ENCODE results near the gene RAPGEF3.
A peak's percentile ranks its signal among the peaks of the same experiment; 100 is the strongest.

RAPGEF3 gene

DNA sequence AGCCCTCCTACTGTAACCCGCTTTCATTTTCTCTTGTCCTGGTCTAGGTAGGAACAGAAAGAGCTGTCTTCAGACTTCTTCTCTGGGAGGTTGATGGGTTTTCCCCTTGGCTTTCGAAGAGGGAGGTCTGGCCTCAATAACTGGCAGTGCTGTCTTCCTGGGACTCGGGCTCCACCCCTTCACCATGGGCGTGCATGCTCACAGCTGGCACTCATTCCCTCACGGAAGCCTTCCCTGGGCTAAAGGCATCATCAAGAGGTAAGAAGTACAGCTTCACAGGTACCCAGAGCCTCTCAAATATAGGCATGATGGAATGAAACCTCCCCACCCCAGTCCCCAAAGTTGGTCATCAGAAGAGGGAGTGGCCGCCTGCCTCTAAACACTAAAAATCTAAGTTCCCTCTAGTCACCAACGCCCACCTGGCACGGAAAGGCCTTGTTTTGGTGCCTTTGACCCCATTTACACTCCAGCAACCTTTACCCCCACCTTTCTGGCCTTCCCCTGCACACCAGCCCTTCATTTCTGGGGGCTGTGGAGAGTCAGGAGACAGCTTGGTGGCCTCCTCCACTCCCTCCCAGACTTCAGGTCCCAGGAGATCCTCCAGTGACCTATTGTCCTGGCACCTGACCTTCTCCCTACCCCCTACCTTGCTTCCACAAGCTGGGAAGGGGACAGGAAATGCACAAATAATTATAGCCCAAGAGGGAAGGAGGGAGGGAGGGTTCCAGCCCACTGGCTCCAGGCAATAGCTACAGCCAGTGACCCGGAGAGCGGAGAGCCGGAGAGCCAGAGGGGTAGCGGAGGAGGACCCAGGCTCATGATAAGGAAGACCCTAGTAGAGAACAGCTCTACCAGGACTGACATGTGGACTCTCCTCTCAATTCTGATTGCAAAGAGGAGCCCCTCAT is 2.8 kb downstream of the RAPGEF3 start:
- peak; percentile 24 for DNase-seq

DNA sequence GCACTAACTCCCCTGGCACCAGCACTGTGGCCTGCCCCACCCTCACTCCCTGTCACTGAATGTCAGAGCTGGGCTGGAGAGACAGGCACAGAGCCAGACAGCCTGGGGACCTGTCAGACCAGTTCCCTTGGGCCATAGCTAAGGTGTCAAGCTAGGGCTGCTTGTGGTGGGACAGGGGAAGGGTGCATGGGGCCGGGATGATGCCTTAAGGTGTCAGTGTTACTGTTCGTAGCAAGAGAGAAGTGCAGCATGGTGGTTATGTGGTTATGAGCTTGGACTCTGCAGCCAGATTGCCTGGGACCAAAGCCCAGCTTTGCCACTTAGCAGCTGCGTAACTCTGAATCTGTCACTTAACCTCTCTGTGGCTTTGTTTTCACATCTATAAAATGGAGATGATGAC is 3.8 kb downstream of the RAPGEF3 start:
- DNase-seq = no peak

DNA sequence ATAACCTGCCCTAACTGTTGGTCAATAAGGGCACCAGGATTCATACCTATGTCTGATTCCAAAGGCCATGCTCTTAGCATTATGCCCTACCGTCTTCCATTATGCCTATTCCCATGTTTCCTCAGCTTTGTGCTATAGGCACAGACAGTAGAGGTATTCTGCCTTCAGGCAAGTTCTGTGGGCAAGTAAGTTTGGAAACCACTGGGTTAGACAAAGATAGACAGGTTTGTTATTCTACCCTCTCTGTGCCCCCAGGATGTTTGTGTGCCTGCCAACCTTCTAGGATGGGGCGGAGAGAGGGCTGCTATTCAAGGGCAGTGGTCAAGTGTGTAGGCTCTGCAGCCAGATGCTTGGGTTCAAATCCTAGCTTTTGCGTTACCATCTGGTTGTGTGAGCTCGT is 4.6 kb downstream of the RAPGEF3 start:
- no peak for DNase-seq

DNA sequence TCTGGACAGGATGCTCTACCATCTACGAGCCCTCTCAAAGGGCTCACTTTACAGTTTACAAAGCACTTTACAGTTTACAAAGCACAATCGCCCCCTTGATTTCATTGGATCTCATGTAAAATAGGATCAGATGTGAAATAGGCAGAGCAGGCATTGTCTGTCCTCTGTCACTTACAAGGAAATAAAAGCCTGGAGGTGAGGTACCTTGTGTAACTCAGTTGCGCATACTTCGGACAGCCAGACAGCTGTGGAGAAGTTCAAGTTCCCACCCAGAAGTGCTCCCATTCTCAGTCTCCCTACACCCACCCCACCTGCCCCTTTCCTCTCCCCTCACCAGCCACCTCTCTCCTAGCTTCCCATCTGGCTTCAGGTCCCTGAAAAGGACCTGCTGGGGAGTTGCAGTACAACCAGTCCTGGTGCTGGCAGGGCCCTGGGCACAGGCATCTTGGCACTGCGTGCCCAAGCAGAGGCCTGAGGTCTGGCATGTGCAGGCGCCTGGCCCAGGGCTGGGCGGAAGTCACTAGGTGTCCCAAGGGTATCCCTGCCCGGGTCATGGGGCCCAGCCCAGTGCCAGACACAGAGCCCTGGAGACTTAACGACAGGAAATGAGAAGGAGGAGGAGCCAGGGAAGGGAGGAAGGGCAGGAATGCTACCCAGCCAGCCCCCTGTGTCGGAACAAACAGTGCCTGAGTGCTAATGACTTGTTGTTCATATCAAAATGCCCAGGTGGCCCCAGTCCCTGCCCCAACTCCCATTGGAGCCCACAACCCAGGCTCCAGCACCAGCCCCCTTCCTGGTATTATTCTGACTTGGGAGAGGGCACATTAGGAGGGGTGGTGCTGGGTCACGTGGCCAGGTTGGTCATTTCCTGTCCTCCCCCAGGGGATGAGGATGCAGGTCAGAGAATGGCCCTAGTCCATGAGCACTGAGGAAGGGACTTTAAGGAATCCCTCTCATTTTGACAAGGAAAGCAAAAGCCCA is 5.4 kb downstream of the RAPGEF3 start:
- DNase-seq = no peak

DNA sequence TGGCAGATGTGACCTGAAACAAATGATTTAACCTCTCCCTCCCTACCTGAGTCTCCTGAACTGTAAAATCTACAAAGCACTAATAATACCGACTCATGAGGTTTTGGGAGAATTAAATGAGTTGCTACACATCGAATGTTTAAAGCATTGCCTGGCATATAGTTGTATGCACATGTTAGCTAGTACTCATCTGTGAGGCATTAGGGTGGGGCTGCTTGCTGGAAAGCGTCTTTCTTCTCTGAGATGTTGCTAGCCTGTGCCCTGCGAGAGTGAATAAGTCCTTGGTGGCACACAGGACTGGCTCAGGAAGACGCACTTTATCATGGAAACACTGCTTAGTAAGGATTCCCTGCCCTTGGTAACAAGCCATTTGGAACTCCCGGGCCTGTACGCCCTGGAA is 6.1 kb downstream of the RAPGEF3 start:
- no peak for DNase-seq

DNA sequence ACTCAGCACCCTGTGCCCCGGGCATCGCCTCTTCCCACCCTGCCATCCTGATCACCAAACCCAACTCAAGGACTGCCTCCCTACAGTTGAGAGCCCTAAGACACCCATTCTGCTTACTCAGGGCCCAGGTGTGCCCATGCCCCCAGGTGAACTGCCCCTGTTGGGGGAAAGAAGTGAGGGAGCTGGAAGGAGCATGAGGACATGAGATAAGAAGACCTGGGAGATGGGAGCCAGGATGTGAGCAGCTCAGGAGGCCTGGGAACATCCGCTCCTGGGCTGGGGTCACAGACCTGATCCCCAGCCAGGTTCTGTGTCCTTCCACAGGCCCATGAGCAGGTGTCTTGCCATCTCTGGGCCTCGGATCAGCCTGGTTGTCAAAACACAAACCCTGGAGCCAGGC is 6.6 kb downstream of the RAPGEF3 start:
- no peak for DNase-seq

DNA sequence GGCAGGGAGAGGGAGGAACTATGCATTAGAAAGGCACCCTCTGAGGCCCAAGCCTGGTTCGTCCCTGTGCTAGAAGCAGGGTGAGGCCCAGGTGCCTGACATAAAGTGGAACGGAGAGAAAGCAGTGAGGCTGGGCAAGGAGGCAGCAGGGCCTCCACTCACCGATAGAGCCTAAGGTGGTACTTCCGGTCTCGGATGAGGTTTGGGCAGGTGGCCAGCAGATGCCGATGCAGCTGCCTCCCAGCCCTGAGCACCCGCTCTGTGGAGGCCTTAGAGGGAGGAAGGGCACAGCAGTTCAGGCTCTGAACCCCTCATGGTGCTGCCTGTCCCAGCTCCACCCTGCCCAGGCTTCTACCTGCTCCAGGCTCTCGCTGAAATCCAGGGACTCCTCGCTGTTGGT is 7.1 kb downstream of the RAPGEF3 start:
- no peak for DNase-seq

DNA sequence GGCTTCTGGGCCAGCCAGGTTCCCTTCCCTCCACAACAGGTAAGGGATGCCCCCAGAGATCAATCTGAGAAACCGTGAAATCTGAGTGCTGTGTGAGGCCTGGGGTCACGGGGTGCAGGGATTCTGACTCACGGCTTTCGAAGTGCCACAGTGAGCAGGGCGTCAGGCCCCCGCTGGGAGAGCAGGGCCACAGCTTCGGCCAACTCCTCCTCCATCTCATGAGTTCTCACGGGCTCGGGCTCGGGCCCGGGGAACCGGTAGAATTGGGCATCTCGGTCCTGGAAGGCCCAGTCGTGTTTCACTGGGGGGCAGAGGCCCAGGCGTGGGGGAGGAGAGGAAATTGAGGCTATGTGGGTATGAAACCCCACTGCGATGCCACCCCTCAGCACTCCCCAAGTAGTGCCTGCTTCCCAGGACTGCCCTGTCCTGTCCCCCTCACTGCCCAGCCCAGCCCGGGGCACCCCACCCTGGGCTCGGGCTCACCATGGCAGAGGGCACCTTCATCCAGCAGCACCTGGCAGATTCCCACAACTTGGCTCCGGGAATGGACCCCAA is 7.7 kb downstream of the RAPGEF3 start:
- DNase-seq = no peak

DNA sequence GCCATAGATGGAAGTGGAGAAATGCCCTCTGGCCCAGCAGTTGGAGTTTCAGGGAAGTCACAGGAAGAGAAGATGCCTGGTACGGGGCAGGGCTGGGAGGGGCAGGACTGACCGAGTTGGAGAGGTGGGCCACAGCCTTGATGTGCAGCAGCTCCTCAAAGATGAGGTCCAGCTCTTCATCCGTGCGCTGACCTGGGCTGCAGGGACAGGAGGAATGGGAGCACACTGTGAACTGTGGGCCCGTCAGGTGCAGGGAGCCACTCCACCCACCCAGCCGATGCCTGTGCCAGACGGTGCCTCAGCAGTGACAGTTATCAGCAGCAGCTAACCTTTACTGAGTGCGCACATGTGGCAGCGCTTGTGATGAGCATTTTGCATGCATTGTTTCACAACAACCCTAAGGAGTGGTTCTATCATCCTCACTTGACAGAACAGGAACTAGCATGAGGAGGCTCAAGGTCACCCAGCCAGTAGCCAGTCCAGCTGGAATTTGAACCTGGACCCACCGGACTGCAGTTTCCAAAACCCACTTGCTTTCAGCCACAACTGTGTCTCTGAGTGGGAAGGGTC is 8.4 kb downstream of the RAPGEF3 start:
- DNase-seq = no peak

DNA sequence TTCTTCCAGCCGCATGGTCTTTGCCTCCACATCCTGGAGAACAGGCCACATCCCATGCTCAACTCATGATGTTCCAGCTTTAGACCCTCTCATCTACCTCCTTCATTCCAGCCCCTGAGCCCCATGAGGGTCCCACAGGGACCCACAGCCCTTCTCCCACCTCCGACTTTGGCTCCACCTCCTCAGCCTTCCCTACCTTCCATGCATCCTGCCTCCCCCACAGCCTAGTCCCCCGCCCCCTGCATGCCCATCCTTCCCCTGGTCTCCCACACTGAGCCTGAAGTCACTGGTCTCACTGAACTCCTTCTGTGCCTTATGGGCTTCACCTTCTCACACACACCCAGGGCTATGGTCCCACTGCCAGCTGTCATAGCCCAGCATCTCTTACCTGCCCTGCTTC is 9.8 kb downstream of the RAPGEF3 start:
- no peak for DNase-seq

DNA sequence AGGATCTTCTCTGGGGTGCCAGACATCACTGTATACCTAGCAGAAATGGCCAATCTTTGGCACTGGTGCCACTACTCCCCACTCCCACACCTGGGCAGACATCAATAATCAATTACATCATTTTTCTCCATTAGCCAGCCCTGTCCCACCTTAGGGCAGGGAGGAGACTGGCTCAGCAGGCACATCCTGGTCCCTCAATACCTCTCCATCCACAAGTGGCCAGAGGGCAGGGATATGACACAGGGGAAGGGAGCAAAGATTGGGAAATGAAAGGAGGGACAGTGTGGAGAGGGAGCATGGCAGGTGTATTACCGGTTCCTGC is 10.2 kb downstream of the RAPGEF3 start:
- DNase-seq = no peak

DNA sequence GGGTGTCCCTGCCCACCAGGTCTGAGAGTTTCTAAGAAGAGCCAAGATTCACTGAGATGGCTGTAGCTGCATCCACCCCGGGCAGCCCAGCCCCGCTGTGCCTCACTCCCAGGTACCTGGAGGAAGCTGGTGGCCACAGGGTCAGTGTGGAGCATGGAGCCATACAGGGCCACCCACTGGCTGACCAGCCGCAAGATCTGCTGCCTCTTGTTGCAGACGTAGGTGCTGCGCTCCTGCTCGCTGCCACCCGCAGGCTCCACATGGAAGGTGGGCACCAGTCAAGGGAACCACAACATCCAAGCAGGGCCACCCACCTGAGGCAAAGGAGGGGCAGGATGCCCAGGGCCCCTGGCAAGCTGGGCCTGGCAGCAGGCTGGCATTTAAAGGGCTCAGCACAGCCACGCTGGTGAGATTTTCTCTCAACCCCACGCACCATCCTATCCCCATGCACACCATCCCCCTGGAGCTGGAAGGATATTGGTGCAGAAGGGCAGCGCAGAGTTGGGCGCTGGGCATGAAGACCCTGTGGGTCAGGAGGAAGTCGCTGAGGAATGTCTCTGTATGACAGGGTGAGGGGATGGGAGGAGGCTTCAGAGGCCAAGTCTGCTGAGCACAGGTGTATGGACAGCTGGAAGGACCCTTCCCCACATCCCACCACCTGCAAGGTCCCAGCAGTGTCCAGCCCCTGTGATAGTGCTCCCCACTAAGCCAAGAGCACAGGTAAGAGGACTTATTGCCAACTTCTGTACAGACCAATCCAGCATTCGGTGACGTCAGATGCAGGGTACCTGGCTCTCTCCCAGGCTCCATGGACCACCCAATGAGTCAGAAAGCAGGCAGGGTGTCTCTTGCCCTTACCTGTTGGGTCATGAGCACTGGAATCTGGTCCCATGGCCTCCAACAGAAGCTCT is 10.8 kb downstream of the RAPGEF3 start:
- no peak for DNase-seq

DNA sequence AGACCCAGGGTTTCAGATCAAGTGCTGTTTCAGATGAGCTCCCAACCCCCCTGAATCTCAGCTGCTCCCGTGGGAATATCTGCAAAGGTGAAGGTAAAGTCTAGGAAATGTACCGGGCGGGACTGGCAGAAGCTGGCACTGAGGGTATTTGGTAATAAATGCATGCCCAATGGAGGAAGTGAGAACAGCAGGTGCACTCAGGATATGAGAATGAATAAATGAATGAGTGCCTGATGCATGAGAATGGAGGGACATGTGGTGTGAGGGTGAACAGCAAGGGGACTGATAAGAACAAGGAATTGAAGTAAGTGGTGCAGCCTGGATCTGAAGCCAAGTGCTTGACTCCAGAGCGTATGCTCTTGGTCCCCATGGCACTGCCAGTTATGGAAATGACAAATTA is 11.6 kb downstream of the RAPGEF3 start:
- DNase-seq = no peak

DNA sequence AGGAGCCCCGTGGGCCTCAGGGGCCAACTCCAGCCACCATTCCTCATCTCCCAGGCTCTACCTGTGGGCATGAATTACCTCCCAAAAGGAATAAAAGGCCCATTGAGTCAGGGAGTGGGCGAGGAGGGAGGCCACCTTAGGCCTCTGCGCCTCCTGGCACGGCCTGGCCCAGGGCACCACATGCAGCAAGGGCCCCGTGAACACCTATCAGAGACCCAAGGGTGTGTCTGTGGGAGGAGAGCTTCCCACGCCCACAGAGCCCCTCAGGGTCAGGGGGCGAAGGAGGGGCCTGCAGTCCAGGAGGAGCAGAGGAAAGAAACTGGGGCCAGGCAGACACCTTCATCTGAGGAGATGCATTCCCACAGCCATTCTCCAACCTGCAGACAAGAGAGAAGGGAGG is 12.2 kb downstream of the RAPGEF3 start:
- DNase-seq = no peak

DNA sequence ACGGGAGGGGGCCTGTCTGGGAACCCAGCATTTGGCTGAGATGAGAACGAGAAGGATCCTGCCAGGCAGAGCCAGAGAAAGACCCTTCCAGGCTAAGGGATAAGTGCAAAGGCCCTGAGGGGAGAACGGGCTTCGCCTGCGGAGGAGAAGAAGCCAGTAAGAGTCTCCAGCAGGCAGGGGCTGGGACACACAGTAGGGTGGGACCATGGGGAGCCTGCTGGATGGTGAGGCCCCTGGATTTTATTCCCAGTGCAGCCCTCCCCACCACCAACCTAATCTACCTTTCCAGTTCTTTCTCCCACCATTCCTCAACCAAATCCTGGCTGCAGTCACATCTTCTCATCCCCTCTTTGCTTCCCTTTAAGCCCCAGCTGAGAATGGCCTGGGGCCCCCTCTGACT is 12.6 kb downstream of the RAPGEF3 start:
- no peak for DNase-seq

DNA sequence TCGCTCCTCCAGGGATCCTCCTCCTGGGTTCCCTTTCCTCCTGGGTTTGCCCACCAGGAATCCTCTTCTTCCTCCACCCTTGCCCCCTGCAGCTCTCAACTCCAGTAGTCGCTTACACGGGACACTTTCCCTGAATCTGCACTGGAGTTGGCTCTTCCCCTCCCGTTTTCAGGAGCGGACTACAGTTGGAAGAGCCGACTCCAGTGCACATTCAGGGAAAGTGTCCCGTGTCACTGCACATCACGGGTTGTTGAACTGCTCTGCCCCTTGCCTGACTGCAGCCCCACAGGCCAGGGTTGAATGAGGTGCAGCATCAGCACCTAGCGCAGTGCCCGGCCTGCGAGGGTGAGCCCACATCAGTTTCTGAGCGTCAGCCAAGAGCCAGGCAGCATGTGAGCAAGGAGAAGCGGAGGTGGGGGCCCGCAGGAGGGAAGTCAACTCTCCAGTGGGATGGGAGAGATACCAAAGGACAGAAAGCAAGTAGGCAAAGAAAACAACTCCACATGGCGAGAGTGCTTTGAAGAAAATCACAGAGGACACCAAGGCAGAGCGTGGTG is 13.1 kb downstream of the RAPGEF3 start:
- DNase-seq = no peak

DNA sequence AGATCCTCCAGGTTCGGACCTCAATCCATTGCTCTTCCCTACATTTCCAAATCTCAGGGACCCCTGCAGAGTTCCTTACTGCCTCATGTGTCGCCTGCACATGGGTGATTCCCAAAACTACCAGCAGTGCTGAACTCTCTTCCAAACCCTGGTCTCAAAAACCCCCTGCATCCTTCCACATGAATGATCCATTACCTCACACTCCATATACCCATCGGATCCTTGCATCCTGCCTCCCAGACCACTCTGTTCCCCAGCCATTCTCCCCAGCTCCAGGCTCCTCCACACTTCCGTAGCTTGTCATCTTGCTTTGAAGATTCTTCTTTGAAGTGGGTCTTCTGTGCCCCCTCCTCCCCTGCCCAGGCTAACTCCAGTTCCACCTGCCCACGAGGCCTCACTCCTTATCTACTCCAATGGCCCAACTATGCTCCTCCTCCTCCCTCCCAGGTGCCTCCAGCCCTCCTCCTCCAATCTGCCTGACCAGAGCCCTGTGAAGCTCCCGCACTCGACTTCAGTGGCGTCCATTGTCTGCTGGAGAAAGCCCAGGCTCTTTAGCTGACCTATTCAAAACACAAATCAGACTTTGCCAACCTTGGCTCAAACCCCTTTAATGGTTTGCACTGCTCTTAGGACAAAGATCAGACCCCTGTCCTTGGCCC is 13.8 kb downstream of the RAPGEF3 start:
- no peak for DNase-seq

DNA sequence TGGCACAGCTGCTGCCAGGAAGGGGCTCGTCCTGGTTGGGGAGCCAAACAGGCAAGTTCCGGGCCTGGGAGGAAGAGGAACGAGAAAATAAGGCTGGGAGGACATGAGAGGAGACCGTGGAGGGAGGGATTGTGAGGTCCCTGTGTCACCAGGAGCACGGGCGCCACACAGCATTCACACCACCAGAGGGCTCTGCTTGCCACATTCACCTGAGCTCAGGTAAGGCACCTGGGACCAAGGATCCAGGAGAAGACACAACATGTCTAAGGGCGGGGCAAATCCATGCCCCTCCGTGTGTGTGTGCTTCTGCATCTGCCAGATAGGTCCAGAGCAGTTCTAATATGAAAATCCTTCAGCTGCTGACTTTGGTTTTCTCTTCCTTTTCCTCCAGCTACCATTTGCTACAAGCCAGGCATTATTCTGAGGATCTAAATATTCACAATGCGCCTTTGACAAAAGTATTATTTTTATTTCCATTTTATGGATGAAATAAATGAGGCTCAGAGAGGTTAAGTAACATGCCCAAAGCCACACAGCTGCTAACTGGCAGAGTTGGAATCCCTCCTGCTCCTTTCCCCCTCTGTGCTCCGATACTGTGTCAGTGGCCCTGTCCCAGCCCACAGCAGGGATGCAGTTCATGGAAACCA is 14.6 kb downstream of the RAPGEF3 start:
- DNase-seq = peak; percentile 72

DNA sequence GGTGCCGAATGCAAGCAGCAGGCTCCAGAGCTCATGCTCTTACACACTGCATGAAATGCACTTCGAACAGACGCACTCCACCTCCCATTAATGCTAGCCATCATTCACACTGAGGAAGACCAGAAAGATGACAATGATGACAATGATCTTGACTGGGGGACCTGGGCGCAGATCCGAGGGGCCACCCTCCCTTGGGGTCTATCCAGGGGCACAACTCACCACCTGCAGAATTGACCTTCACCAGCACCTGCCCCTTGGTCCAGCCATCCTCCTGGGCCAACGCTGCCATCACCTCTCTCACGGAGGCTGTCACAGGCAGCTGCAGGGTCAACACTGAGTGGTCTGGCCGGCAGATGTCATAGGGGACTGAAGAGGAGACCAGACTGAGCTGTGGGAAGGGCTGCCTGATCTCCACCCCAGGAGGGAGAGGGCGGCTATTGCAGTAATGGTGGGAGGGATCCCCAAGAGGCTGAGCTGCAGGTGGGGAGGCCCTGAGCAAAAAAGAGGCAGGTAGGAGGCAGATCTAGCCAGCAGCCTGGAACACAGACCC is 15.3 kb downstream of the RAPGEF3 start:
- no peak for DNase-seq

DNA sequence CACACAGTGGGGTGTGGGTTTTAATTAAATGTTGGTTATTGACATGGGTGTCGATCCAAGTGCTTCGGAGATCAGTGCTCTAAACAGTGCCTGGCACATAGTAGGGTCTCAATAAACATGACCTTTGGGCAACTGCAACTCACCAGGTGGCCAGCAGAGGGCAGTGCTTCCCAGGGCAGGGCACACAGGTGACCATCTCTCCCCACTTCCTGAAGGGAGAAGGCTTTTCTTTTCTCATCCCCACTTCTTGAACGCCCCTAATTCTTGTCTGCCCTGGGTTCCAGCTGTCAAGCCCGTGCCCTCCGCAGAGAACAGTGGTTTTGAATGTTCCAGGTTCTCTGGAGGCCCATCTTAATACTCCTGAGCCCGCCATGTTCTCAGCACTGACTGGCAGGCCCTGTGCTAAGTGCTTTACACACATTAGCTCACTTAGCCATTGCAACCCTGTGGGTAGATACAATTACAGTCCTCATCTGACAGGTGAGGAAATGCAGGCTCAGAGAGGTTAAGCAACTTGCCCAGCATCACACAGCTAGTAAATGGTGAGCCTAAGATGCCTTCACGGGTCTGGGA is 16.3 kb downstream of the RAPGEF3 start:
- peak; percentile 75 for DNase-seq

Measured in CD4-positive, alpha-beta T cell treated with Interleukin-12 subunit alpha and Interleukin-12 subunit beta, for 1 hour (primary cell).